Measurements from ENCODE around the gene ABCG2.

Gene ABCG2

GRCh38 chr4:88158489-88159228, at the start of gene ABCG2:
Gene ABCG2, minus strand, starts transcription at chr4:88158639. Its CDS starts 18,644 bp downstream, at chr4:88139995.
- peak; percentile 7 for DNase-seq

GRCh38 chr4:88208156-88208555, 49.7 kb upstream of the ABCG2 start:
- no peak for DNase-seq

DNA sequence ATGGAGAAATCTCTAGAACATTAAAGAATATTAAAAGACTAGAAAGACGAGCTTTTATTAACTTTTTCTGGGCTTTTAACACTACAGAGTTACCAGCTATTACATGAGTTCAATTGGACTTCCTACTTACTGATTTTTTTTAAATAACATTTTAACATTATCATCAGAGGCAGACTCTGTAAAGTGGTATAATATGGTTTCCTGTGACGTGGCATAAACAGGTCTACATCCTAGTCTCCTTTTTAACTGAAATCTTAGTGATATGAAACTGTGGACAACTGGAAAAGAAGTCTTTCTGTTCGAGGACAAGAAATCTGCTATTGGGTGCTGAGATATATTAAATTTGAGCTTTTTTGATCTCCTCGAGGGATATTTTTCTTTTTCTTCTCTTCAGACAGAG, 48.7 kb upstream of the ABCG2 start:
- no peak for DNase-seq

GRCh38 chr4:88204882-88205281, 46.4 kb upstream of the ABCG2 start:
- DNase-seq: no peak

- DNase-seq: no peak
These were observed 44.0 kb upstream of the ABCG2 start for GRCh38 chr4:88202443-88202842.

DNA sequence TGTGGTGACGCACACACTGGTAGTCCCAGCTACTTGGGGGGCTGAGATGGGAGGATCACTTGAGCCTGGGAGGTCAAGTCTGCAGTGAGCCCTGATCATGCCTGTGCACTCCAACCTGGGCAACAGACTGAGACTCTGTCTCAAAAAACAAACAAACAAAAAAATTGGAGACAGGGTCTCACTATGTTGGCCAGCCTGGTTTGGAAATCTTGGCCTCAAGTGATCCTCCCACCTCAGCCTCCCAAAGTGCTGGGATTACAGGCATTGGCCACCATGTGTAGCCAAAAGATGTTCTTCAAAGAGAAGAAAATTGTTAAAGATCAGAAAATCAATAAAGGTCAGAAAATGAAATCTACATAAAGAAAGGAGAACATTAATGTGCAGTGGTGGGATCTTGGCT, 41.7 kb upstream of the ABCG2 start:
- DNase-seq: no peak

DNA sequence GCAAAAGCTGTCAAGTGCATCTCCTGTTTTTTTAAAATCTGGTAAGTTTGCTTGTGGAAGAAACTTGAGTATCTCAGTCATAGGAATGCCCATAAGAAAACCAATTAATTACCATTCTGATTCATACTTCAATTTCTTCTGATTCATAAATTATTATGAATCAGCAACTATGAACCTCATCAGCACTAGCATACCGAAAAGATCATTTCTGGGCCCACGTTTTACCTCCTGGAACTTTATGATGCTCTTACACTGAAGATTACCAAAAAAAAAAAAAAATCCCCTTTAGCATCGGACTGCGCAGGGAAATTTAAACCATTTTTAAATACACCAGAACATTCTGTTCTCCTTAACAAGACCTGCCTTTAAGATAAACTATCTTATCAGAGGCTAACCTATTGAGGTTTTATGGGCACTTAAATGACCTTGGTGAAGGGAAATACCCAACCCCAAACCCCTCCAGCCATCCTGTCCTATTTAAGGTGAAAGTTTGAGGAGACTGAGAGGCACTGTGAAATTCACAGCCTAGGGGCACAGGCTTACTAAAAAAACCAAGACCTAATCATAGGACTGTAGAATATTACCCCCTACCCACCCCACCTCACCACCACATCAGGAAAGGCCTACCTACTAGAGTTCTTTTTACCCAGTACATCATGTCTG, 38.2 kb upstream of the ABCG2 start:
- no peak for DNase-seq

- no peak for DNase-seq
These were observed 37.5 kb upstream of the ABCG2 start for GRCh38 chr4:88196013-88196365.

DNA sequence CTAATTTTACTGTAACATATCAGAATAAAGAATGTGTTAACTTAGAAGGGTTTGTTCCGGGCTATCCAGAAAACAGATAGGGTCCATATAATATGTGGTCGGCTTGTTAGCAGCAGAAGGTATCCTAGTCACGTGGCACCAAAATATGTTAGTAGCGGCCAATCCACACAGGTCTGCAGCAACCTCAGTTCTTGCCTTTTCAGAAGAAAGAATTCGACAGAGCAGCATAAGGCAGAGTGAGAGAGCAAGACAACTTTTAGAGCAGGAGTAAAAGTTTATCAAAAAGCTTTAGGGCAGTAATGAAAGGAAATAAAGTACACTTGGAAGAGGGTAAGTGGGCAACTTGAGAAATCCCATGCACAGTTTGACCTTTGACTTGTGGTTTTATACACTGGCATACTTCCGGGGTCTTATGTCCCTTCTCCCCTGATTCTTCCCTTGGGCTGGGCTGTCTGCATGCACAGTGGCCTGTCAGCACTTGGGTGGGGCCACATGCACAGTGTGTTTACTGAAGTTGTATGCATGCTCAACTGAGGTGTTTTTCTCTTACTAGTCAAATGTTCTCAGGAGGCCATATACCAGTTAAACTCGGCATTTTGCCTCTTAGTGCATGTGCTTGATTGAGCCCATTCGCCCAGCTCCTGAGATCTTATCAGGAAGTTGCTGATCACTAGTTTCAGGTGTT, 37.0 kb upstream of the ABCG2 start:
- no peak for DNase-seq

GRCh38 chr4:88191404-88191803, 33.0 kb upstream of the ABCG2 start:
- DNase-seq: no peak

GRCh38 chr4:88189881-88190585, 31.6 kb upstream of the ABCG2 start:
- DNase-seq: no peak

DNA sequence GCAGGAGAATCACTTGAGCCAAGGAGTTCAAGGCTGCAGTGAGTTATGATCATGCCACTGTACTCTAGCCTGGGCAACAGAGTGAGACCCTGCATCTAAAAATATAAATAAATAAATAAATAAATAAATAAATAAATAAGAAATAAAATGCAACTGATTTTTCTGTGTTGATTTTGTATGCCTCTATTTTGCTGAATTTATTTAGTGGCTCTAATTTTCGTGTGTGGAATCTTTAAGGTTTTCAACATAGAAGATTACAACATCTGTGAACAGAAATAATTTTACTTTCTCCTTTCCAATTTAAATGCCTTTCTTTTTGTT, 30.9 kb upstream of the ABCG2 start:
- no peak for DNase-seq

- DNase-seq: no peak
These were observed 30.4 kb upstream of the ABCG2 start for GRCh38 chr4:88188738-88189417.

- no peak for DNase-seq
These were observed 29.3 kb upstream of the ABCG2 start for GRCh38 chr4:88187766-88188165.

GRCh38 chr4:88185906-88186305, 27.5 kb upstream of the ABCG2 start:
- no peak for DNase-seq

- no peak for DNase-seq
These were observed 20.8 kb upstream of the ABCG2 start for GRCh38 chr4:88179261-88179660.

- DNase-seq: no peak
These were observed 20.3 kb upstream of the ABCG2 start for GRCh38 chr4:88178626-88179231.

DNA sequence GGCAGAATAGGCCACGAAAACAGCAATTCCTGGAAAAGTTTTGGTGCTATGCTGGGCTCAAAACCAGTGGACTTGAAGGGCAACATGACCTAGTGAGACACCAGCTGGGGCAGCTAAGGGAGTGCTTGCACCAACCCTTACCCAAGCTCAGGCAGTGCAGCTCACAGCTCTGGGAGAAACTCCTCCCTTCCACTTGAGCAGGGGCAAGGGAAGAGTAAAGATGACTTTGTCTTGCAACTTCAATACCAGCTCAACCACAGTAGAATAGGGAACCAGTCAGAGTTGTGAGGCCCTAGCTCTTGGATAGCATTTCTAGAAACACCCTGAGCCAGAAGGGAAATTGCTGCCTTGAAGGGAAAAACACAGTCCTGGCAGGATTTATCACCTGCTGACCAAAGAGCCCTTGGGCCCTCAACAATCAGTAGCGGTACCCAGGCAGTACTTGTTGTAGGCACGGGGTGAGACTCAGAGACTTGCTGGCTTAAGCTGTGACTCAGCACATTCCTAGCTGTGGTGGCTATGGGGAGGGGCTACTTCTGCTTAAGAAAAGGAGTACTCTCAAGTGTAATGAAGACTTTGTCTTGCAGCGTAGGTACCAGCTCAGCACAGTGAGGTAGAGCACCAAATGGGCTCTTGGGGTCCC, 19.7 kb upstream of the ABCG2 start:
- DNase-seq: no peak

GRCh38 chr4:88172987-88173386, 14.5 kb upstream of the ABCG2 start:
- no peak for DNase-seq

GRCh38 chr4:88171206-88171605, 12.8 kb upstream of the ABCG2 start:
- DNase-seq: no peak

DNA sequence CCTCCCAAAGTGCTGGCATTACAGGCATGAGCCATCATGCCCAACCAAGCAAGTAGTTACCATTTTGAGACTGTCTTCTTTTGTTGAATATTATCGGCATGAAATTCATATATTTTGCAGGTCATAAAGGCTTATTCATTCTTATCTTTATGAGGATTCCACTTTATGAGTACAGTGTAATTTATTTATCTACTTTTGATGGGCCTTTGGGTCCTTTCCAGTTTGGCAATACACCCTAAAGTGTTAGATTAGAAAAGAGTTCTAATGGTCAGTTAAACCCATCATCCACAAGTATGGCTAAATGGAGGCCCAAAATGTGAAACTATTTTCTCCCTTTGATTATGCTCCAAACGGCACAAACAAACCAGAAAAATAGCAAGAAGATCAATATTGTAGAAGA, 10.9 kb upstream of the ABCG2 start:
- no peak for DNase-seq

- no peak for DNase-seq
These were observed 8.2 kb upstream of the ABCG2 start for GRCh38 chr4:88166608-88167007.

Data from CD4-positive, alpha-beta T cell treated with Interleukin-4 for 4 hours (primary cell).